GM23338 (cell line): Measurements from ENCODE around the gene TMEM44. TPM values are rescaled to one million over a fixed set of nuclear protein-coding genes. Genes with fewer than 3 reads are reported as not detected.

Experiments used
- ATAC-seq: fragments of 200-7000 bp; cut with Tn5 transposase; 3 replicates; pipeline ENCODE4 v1.9.1; 2020
- DNase-seq: peaks from one replicate; pipeline ENCODE4 v3.0.0-alpha.2; 2015; ENCODE audit warnings: low spot score
- H2AFZ ChIP-seq: fragments of 200-600 bp; sonication (generic); 2 replicates; pipeline ENCODE4 v1.8.0; 2016; ENCODE audit warnings: antibody characterized with exemption, mild to moderate bottlenecking, moderate library complexity
- H3F3A ChIP-seq: fragments of 200-600 bp; sonication (generic); replicated peaks from 2 replicates; pipeline ENCODE4 v1.8.0; 2017; ENCODE audit warnings: antibody characterized with exemption, mixed run types, low read depth
- H3K27ac ChIP-seq: fragments of 200-600 bp; sonication (generic); 2 replicates; pipeline ENCODE4 v1.6.1; 2016; ENCODE audit warnings: low read depth
- H3K27me3 ChIP-seq: fragments of 200-600 bp; sonication (generic); 2 replicates; pipeline ENCODE4 v1.8.0; 2016; ENCODE audit warnings: mild to moderate bottlenecking, mixed run types, moderate library complexity; ENCODE audit not compliant: insufficient read depth
- H3K36me3 ChIP-seq: fragments of 200-600 bp; sonication (generic); 2 replicates; pipeline ENCODE4 v1.8.0; 2016; ENCODE audit warnings: mild to moderate bottlenecking; ENCODE audit not compliant: insufficient read depth
- H3K4me1 ChIP-seq: fragments of 200-600 bp; sonication (generic); 2 replicates; pipeline ENCODE4 v1.8.0; 2016; ENCODE audit warnings: mild to moderate bottlenecking, moderate library complexity; ENCODE audit not compliant: insufficient read depth
- H3K4me2 ChIP-seq: fragments of 200-600 bp; sonication (generic); 2 replicates; pipeline ENCODE4 v1.7.1; 2017; ENCODE audit warnings: mixed run types
- H3K4me3 ChIP-seq: fragments of 200-600 bp; sonication (generic); 2 replicates; pipeline ENCODE4 v1.6.1; 2016; ENCODE audit warnings: mixed run types
- H3K79me2 ChIP-seq: fragments of 200-600 bp; sonication (generic); replicated peaks from 2 replicates; pipeline ENCODE4 v1.8.0; 2017; ENCODE audit warnings: mild to moderate bottlenecking; ENCODE audit not compliant: insufficient read depth
- H3K9me2 ChIP-seq: fragments of 200-600 bp; sonication (generic); 2 replicates; pipeline ENCODE4 v1.8.0; 2017; ENCODE audit not compliant: insufficient read depth
- H4K20me1 ChIP-seq: fragments of 200-600 bp; sonication (generic); replicated peaks from 2 replicates; pipeline ENCODE4 v1.8.0; 2017; ENCODE audit warnings: mild to moderate bottlenecking; ENCODE audit not compliant: insufficient read depth
- H3K27ac Mint-ChIP-seq: 2 replicates; pipeline ENCODE4 v1.8.0; 2020; ENCODE audit warnings: inconsistent platforms, mild to moderate bottlenecking, moderate library complexity, mixed read lengths
- H3K27me3 Mint-ChIP-seq: 3 replicates; pipeline ENCODE4 v1.8.0; 2022; ENCODE audit warnings: low read depth, mild to moderate bottlenecking, moderate library complexity, mixed read lengths, inconsistent platforms; ENCODE audit not compliant: insufficient read depth, poor library complexity
- H3K36me3 Mint-ChIP-seq: 3 replicates; pipeline ENCODE4 v1.8.0; 2021; ENCODE audit warnings: low read depth, mild to moderate bottlenecking, inconsistent platforms, moderate library complexity, mixed read lengths
- H3K4me1 Mint-ChIP-seq: 3 replicates; pipeline ENCODE4 v1.8.0; 2020; ENCODE audit warnings: mild to moderate bottlenecking, inconsistent platforms, mixed read lengths
- H3K4me3 Mint-ChIP-seq: 3 replicates; pipeline ENCODE4 v1.8.0; 2021; ENCODE audit warnings: moderate library complexity, mild to moderate bottlenecking, inconsistent platforms, mixed read lengths
- H3K9me3 Mint-ChIP-seq: 3 replicates; pipeline ENCODE4 v1.8.0; 2020; ENCODE audit warnings: moderate library complexity, mild to moderate bottlenecking, inconsistent platforms, mixed read lengths
- CREB1 ChIP-seq: fragments of 250-450 bp; sonication (Bioruptor Pico); IDR thresholded peaks from 2 replicates; pipeline ENCODE4 v1.5.0; 2020; ENCODE audit warnings: low read depth, mild to moderate bottlenecking, moderate library complexity
- EZH2 ChIP-seq: fragments of 200-600 bp; sonication (generic); IDR thresholded peaks from one replicate; pipeline ENCODE4 v1.8.0; 2017; ENCODE audit warnings: antibody characterized with exemption, mild to moderate bottlenecking, low read depth; ENCODE audit not compliant: unreplicated experiment
- EZH2phosphoT487 ChIP-seq: fragments of 200-600 bp; sonication (generic); IDR thresholded peaks from one replicate; pipeline ENCODE4 v1.8.1; 2018; ENCODE audit warnings: antibody characterized with exemption; ENCODE audit not compliant: unreplicated experiment
- JUNB ChIP-seq: IDR thresholded peaks from one replicate; pipeline ENCODE4 v1.6.1; 2016; ENCODE audit warnings: antibody characterized with exemption; ENCODE audit not compliant: unreplicated experiment
- NANOG ChIP-seq: IDR thresholded peaks from 2 replicates; pipeline ENCODE4 v1.6.1; 2016; ENCODE audit warnings: antibody characterized with exemption, borderline replicate concordance
- POLR2AphosphoS5 ChIP-seq: IDR thresholded peaks from 2 replicates; pipeline ENCODE4 v1.6.1; 2016; ENCODE audit warnings: antibody characterized with exemption, low read depth
- ZNF114 ChIP-seq: fragments of 250-450 bp; sonication (Bioruptor Pico); IDR thresholded peaks from 2 replicates; pipeline ENCODE4 v1.5.0; 2020; ENCODE audit warnings: mild to moderate bottlenecking, moderate library complexity
- ZNF331 ChIP-seq: fragments of 250-450 bp; sonication (Bioruptor Pico); IDR thresholded peaks from 2 replicates; pipeline ENCODE4 v1.5.0; 2020; ENCODE audit warnings: low read depth, mild to moderate bottlenecking, moderate library complexity
- polyA plus RNA-seq: library from polyadenylated mRNA; unstranded; fragments of >200 nt; fragmentation: Nextera tagmentation; extraction: Ambion mirVana; gene quantifications from 2 replicates; pipeline ENCODE4 v1.2.1, GENCODE V29; 2016
- total RNA-seq: library from RNA; depleted of rRNA; stranded (reverse); fragments of >200 nt; shearing (Covaris generic); gene quantifications from 2 replicates; pipeline ENCODE4 v1.2.3, GENCODE V29; 2014
- TF ChIP-seq, protein P1 (sequence below): IDR thresholded peaks from one replicate; pipeline ENCODE4 v1.6.1; 2018; ENCODE audit warnings: antibody characterized with exemption; ENCODE audit not compliant: unreplicated experiment
- TF ChIP-seq, protein P2 (sequence below): fragments of 250-450 bp; sonication (Bioruptor Pico); IDR thresholded peaks from 2 replicates; pipeline ENCODE4 v1.5.0; 2020; ENCODE audit warnings: mild to moderate bottlenecking, moderate library complexity
- TF ChIP-seq, protein P3 (sequence below): IDR thresholded peaks from 2 replicates; pipeline ENCODE4 v1.6.1; 2016; ENCODE audit warnings: antibody characterized with exemption

The TMEM44 gene
- total and polyA plus RNA-seq, 2 experiments from 2014 or later = 10.0 to 10.5 TPM

DNA sequence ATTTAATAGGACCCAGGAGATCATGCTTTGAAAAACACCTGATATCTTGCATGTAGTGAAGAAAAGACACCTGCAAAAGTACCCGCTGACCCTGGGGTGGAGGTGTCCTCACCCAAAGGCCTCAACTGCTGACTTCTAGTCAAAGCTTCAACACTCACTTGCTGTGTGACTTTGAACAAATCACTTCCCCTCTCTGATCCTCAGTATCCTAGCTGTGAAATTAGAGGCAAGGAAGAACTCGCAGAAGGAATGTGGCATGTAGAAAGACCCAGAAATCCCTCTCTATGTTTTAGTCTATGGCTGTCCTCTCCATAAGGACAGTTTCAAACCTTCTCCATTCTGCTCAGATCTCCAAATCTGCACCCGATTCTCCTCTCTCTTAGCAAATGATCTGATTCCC is 93.7 kb downstream of the TMEM44 start (continued):
- TF ChIP-seq, protein P1, sequence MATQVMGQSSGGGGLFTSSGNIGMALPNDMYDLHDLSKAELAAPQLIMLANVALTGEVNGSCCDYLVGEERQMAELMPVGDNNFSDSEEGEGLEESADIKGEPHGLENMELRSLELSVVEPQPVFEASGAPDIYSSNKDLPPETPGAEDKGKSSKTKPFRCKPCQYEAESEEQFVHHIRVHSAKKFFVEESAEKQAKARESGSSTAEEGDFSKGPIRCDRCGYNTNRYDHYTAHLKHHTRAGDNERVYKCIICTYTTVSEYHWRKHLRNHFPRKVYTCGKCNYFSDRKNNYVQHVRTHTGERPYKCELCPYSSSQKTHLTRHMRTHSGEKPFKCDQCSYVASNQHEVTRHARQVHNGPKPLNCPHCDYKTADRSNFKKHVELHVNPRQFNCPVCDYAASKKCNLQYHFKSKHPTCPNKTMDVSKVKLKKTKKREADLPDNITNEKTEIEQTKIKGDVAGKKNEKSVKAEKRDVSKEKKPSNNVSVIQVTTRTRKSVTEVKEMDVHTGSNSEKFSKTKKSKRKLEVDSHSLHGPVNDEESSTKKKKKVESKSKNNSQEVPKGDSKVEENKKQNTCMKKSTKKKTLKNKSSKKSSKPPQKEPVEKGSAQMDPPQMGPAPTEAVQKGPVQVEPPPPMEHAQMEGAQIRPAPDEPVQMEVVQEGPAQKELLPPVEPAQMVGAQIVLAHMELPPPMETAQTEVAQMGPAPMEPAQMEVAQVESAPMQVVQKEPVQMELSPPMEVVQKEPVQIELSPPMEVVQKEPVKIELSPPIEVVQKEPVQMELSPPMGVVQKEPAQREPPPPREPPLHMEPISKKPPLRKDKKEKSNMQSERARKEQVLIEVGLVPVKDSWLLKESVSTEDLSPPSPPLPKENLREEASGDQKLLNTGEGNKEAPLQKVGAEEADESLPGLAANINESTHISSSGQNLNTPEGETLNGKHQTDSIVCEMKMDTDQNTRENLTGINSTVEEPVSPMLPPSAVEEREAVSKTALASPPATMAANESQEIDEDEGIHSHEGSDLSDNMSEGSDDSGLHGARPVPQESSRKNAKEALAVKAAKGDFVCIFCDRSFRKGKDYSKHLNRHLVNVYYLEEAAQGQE = no peak

DNA sequence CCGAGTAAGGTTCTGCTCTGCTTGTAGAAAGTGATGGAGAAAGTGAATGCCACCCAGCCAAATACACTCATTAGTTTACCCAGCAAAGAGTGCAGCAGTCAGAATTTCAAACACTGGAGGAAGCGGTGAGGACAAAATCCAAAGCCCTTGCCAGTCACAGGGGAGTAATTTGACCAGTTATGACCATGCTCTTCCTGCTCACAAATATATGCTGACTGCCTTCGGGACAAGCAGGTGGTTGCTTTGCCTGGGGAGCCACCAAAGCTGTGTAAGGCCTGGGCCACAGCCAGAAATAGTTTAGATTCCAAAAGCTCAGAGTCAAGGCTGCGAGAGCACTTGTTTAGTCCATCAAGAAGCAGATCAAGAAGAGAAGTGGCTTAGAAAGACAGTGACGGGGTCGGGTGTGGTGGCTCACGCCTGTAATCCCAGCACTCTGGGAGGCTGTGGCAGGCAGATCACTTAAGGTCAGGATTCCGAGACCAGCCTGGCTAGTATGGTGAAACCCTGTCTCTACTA is 95.4 kb downstream of the TMEM44 start:
- peaks cover 4% of the 10 kb centered on the region; the same call in 1 of the 2 replicates for H3K36me3 ChIP-seq
- no peaks in the 10 kb centered on the region for H3F3A ChIP-seq
- ATAC-seq (no peak), DNase-seq (no peak)
- no peaks in the 10 kb centered on the region for H3K27me3 ChIP-seq
- no peaks in the 10 kb centered on the region for H4K20me1 ChIP-seq
- peaks cover 16% of the 10 kb centered on the region; the same call in 2 of the 3 replicates for H3K9me3 Mint-ChIP-seq
- H3K4me1 ChIP-seq = no peaks in the 10 kb centered on the region
- no peak overlapping the region for H2AFZ ChIP-seq
- no peaks in the 10 kb centered on the region for H3K79me2 ChIP-seq
- no peak overlapping the region for H3K4me2 ChIP-seq
- H3K27ac ChIP-seq = no peak overlapping the region
- no peak overlapping the region for H3K4me3 Mint-ChIP-seq
- no peaks in the 10 kb centered on the region for H3K36me3 Mint-ChIP-seq
- H3K27me3 Mint-ChIP-seq = peaks cover 3% of the 10 kb centered on the region
- H3K27ac Mint-ChIP-seq = no peak overlapping the region
- no peaks in the 10 kb centered on the region for H3K4me1 Mint-ChIP-seq
- H3K9me2 ChIP-seq = no peaks in the 10 kb centered on the region
- no peak overlapping the region for H3K4me3 ChIP-seq
- TF ChIP-seq, protein P2, sequence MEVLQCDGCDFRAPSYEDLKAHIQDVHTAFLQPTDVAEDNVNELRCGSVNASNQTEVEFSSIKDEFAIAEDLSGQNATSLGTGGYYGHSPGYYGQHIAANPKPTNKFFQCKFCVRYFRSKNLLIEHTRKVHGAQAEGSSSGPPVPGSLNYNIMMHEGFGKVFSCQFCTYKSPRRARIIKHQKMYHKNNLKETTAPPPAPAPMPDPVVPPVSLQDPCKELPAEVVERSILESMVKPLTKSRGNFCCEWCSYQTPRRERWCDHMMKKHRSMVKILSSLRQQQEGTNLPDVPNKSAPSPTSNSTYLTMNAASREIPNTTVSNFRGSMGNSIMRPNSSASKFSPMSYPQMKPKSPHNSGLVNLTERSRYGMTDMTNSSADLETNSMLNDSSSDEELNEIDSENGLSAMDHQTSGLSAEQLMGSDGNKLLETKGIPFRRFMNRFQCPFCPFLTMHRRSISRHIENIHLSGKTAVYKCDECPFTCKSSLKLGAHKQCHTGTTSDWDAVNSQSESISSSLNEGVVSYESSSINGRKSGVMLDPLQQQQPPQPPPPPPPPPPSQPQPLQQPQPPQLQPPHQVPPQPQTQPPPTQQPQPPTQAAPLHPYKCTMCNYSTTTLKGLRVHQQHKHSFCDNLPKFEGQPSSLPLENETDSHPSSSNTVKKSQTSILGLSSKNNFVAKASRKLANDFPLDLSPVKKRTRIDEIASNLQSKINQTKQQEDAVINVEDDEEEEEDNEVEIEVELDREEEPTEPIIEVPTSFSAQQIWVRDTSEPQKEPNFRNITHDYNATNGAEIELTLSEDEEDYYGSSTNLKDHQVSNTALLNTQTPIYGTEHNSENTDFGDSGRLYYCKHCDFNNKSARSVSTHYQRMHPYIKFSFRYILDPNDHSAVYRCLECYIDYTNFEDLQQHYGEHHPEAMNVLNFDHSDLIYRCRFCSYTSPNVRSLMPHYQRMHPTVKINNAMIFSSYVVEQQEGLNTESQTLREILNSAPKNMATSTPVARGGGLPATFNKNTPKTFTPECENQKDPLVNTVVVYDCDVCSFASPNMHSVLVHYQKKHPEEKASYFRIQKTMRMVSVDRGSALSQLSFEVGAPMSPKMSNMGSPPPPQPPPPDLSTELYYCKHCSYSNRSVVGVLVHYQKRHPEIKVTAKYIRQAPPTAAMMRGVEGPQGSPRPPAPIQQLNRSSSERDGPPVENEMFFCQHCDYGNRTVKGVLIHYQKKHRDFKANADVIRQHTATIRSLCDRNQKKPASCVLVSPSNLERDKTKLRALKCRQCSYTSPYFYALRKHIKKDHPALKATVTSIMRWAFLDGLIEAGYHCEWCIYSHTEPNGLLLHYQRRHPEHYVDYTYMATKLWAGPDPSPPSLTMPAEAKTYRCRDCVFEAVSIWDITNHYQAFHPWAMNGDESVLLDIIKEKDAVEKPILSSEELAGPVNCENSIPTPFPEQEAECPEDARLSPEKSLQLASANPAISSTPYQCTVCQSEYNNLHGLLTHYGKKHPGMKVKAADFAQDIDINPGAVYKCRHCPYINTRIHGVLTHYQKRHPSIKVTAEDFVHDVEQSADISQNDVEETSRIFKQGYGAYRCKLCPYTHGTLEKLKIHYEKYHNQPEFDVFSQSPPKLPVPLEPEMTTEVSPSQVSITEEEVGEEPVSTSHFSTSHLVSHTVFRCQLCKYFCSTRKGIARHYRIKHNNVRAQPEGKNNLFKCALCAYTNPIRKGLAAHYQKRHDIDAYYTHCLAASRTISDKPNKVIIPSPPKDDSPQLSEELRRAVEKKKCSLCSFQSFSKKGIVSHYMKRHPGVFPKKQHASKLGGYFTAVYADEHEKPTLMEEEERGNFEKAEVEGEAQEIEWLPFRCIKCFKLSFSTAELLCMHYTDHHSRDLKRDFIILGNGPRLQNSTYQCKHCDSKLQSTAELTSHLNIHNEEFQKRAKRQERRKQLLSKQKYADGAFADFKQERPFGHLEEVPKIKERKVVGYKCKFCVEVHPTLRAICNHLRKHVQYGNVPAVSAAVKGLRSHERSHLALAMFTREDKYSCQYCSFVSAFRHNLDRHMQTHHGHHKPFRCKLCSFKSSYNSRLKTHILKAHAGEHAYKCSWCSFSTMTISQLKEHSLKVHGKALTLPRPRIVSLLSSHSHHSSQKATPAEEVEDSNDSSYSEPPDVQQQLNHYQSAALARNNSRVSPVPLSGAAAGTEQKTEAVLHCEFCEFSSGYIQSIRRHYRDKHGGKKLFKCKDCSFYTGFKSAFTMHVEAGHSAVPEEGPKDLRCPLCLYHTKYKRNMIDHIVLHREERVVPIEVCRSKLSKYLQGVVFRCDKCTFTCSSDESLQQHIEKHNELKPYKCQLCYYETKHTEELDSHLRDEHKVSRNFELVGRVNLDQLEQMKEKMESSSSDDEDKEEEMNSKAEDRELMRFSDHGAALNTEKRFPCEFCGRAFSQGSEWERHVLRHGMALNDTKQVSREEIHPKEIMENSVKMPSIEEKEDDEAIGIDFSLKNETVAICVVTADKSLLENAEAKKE = no peak
- TF ChIP-seq ZNF331 (CRISPR knock-in tag) (no peak), POLR2AphosphoS5 (no peak), EZH2phosphoT487 (no peak), ZNF114 (no peak), EZH2 (no peak), CREB1 (CRISPR knock-in tag) (no peak), JUNB (no peak), NANOG (no peak)
- TF ChIP-seq, protein P3, sequence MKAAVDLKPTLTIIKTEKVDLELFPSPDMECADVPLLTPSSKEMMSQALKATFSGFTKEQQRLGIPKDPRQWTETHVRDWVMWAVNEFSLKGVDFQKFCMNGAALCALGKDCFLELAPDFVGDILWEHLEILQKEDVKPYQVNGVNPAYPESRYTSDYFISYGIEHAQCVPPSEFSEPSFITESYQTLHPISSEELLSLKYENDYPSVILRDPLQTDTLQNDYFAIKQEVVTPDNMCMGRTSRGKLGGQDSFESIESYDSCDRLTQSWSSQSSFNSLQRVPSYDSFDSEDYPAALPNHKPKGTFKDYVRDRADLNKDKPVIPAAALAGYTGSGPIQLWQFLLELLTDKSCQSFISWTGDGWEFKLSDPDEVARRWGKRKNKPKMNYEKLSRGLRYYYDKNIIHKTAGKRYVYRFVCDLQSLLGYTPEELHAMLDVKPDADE = no peak
- TF ChIP-seq, protein P1 = no peak
